GM21447 (cell line): ENCODE results near the gene RALGPS2.
A peak's percentile ranks its signal among the peaks of the same experiment; 100 is the strongest.
"Not testable (repeated sequence)": the region's sequence is repeated elsewhere in the genome, so short reads cannot be mapped to it uniquely, and the experiment has no call there.

Experiments
- ATAC-seq: cut with Tn5 transposase; IDR thresholded peaks from one replicate; pipeline ENCODE4 v1.9.1; 2021; ENCODE audit not compliant: unreplicated experiment

Gene RALGPS2

GRCh38 chr1:178723546-178723945 lies 1.5 kb upstream of the RALGPS2 start:
- ATAC-seq: no peak

- ATAC-seq: no peak
Measured at GRCh38 chr1:178724376-178724727, 692 bp upstream of the RALGPS2 start.

GRCh38 chr1:178725466-178726086 lies 532 bp downstream of the RALGPS2 start:
- peak; percentile 29 for ATAC-seq

DNA sequence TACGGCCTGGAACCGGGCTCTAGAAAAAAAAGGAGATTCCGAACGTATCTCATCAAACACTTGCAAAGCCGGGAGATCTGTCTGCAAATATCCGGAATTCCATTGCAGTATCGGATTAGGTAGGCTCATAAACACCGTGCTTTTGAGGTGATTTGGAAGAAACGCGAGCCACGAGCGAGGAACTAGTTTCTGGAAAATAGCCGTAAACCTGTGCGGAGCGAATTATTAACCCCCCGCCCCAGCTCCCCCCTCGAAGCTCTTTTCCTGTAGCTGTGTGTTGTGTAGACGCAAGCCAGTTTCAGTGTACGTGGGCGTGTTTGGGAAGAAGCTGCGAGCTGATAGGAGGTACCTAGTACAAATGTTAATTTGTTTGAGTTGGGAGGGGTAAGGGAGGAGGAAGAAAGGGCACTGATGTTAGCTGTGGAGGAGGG lies 1.1 kb downstream of the RALGPS2 start:
- ATAC-seq: peak; percentile 88

DNA sequence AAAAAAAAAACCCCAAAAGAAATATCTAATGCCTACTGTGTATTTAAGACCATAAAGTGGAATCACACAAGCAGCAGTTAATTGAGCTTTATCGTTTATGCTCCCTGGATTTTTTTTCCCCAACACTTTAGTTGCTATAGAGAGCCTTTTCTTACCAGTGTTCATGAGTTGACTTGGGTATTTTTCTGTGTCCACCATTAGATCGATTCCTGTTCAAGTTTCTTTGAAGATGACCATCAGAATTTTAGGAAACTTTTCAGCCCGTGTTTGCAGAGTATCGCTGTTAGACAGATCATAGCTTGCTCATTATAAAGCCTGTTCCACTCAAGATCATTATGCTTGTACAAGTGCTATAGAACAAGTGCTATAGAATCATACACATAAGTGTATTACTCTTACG lies 1.5 kb downstream of the RALGPS2 start:
- ATAC-seq: no peak

- no peak for ATAC-seq
Measured at GRCh38 chr1:178727014-178727895, 2.2 kb downstream of the RALGPS2 start.

DNA sequence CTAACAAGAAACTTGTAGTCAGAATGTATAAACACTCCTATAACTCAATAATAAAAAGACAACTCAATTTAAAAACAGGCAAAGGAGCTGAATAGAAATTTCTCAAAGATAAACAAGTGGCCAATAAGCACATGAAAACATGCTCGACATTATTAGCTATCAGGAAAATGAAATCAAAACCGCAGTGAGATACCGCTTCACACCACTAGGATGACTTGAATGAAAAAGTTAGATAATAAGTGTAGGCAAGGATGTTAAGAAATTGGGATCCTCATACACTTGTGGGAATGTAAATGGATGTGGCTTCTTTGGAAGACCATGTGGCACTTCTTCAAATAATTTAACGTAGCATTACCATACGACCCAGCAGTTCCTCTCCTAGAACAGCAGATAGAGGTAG lies 8.9 kb downstream of the RALGPS2 start:
- no peak for ATAC-seq

DNA sequence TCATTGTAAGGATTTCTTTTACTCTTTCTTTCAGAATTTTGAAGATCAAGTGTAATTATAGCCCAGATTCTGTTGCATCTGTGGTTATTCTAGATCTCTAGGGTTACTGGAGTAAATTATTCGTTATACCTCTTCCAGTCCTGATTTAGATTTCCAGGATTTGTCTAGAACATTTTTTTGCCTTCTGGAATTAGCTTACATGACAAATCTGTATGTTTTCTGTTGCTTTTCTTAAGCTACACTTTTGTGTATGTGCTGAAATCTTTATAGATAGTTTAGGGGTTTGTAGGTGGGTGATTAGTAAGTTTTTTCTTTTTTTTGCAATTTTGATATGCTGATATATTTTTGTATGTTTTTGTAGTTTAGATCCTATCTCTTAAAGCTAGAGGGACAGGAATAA lies 13.7 kb downstream of the RALGPS2 start:
- no peak for ATAC-seq

DNA sequence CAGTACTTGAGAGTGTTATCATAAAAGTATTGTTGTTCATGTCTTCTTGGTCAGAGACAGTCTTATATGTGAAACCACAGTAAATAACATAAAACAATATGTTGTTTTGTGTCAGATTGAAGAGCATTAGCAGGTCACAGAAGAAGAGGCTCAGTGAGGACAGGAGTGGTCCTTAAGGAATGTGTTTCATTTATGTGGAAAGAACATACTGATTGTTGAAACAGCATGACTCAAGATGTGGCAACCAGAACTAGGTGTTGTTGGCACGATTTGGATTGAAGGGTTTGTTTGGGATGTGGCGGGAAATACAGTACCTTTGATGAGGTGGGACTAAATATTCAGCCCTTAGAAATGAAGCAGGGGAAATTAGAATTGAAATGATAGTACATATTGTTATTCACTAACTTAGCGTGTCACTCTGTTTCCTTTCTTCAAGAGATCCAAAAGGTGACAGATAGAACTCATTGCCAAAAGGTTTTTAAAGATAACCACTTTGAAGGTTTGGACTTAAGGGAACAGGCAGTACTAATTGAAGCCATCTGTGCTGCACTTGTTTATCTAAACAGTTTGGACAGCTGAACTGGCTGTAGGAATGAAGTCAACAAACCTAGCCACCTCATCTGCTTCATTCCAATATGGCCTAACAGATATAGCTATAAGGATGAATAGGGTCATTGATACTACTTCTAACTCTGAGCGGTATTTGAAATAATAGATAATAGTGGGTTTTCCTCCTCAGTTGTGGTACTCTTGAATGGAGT lies 14.4 kb downstream of the RALGPS2 start:
- ATAC-seq: no peak

DNA sequence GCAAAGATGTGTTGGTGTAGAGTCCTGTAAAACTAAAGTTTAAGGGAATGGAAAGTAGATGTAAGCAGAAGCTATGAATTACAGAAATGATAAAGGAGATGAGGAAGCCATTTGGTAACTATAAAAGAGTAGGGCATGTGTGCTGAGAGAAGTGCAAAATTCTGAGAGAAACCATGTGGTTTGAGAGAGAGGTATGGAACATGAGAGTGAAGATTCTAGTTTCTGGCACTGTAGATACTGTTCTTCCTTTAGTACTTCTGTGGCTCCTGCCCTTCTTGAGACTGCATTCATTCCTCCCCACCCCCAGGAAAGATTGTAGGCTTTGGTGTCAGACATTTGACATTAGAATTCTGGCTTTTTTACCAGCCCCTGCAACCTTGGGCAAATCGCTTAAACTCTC lies 15.4 kb downstream of the RALGPS2 start:
- ATAC-seq: no peak

DNA sequence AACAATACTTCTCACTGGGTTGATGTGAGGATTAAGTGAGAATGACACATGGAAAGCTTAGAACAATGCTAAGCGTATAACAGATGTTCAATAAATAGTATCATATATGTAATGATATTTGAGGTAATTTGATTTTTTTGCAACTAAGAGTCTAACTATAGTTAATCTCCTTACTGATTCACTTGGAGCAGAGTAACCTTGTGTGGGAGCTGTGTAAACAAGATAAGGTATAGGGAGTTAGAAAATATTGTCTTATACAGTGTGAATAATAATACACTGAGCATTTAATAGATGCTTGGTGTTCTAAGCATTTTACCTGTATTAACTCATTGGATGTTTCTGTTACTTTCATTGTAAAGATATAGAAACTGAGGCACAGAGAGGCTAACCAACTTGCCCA lies 15.9 kb downstream of the RALGPS2 start:
- no peak for ATAC-seq

GRCh38 chr1:178743801-178744200 lies 18.8 kb downstream of the RALGPS2 start:
- ATAC-seq: no peak

GRCh38 chr1:178745260-178745659 lies 20.2 kb downstream of the RALGPS2 start:
- no peak for ATAC-seq

DNA sequence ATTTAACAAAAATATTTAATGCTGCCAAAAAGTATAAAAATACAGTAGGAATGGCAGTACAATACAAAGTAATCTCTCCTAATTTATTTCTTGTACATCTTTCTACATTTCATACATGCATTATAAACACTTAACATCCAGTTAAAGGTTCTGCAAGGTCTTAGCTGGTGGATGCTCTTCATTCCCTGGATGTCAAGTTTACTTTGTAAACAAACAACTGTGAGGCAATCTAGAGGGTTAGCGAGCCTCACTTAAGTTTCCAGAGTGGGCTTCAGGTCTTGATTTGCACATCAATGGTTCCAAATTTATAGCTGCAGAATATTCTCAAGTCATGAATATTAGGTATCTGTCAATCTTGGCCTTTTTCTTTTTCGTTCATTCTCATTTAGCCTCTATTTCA lies 21.3 kb downstream of the RALGPS2 start:
- no peak for ATAC-seq

GRCh38 chr1:178747361-178747760 lies 22.3 kb downstream of the RALGPS2 start:
- ATAC-seq: not testable (repeated sequence)

GRCh38 chr1:178749581-178750166 lies 24.6 kb downstream of the RALGPS2 start:
- ATAC-seq: no peak

GRCh38 chr1:178751046-178751445 lies 26.0 kb downstream of the RALGPS2 start:
- no peak for ATAC-seq

GRCh38 chr1:178752891-178753290 lies 27.8 kb downstream of the RALGPS2 start:
- ATAC-seq: no peak

GRCh38 chr1:178754655-178755256 lies 29.7 kb downstream of the RALGPS2 start:
- ATAC-seq: not testable (repeated sequence)

GRCh38 chr1:178768423-178768822 lies 43.4 kb downstream of the RALGPS2 start:
- ATAC-seq: no peak

GRCh38 chr1:178772952-178773351 lies 47.9 kb downstream of the RALGPS2 start:
- ATAC-seq: no peak
